ENCODE results near the gene ARHGAP11B.
A peak's percentile ranks its signal among the peaks of the same experiment; 100 is the strongest.
"Not testable (repeated sequence)": the region's sequence is repeated elsewhere in the genome, so short reads cannot be mapped to it uniquely, and the experiment has no call there.

ARHGAP11B gene

GRCh38 chr15:30650012-30650929 lies 24.3 kb downstream of the ARHGAP11B start:
- no peak for DNase-seq
- H3K27ac ChIP-seq = no peak overlapping the region
- no peaks in the 10 kb centered on the region for H3K27me3 ChIP-seq
- no peak for TF ChIP-seq EP300 (IDR thresholded peaks at IDR 0.05)
- no peak for TF ChIP-seq CTCF (IDR thresholded peaks at IDR 0.05)
- no peak for TF ChIP-seq POLR2AphosphoS5 (IDR thresholded peaks at IDR 0.05)
- intact Hi-C loops (cut with DNase I; ENCODE audit: low total_unique reads) = no loop called here
- no peaks in the 10 kb centered on the region for H3K4me1 ChIP-seq
- no peaks in the 10 kb centered on the region for H3K36me3 ChIP-seq
- WGBS, 5 donors = 84 to 91% (median 89%) methylated on average over 5 of the region's 5 CpGs
- H3K4me3 ChIP-seq = no peak overlapping the region
- H3K9me3 ChIP-seq = no peaks in the 10 kb centered on the region

DNA sequence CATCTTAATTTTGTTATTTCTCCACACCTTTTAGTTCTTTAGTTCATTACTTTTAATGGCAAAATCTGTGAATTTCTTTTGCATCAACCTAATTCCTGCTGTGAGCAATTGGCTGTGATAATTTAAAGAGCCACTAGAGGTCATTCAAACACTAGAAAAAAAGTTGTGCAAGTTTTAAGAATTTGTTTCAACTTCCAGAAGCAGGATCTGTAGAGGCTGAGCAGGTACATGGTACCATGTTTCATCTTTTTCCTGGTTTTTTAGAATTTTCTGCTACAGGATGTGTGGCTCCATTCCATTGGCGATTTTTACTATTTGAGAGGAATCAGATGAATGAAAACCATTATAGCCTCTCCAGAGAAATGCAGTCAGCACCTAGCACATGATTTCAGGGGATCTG lies 35.2 kb downstream of the ARHGAP11B start:
- WGBS, 5 donors = 33 to 95% (median 77%) methylated on average over 1 of the region's 1 CpG
- DNase-seq = peak in 1 of 2 donors; percentile 39
- H3K27me3 ChIP-seq; H3K4me1 ChIP-seq; H3K9me3 ChIP-seq; H3K27ac ChIP-seq; intact Hi-C loops (cut with DNase I; ENCODE audit: low total_unique reads); H3K36me3 ChIP-seq; H3K4me3 ChIP-seq: not testable (repeated sequence)
- peak in 3 of 7 experiments; percentile 33 to 51 (median 36) for TF ChIP-seq CTCF (IDR thresholded peaks at IDR 0.05)

- H3K27me3 ChIP-seq; H3K36me3 ChIP-seq; H3K4me1 ChIP-seq; H3K4me3 ChIP-seq; intact Hi-C loops (cut with DNase I; ENCODE audit: low total_unique reads); H3K27ac ChIP-seq; DNase-seq; H3K9me3 ChIP-seq: not testable (repeated sequence)
- 72 to 84% (median 81%) methylated on average over 4 of the region's 4 CpGs for WGBS, 5 donors
These were observed 43.7 kb downstream of the ARHGAP11B start for GRCh38 chr15:30669621-30670020.

DNA sequence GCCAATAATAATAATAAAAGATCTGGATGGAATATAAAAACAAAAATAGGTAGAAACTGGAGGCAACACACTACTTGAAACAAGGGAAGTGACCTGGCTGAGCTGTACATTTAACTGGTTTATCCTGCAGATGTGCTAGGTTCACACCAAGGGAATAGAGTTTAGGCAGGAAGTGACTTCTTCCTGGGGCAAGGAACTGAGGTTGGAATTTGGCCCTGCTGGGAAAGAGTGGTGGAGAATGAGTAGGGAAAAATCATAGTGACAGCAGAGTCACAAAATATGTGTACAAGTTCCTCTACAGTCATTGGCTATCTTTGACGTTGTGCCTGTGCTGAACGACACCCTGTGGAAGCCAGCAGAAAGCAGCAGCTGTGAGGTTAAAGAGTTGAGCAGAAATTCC lies 44.1 kb downstream of the ARHGAP11B start:
- H3K9me3 ChIP-seq = no peaks in the 10 kb centered on the region
- H3K27me3 ChIP-seq = no peaks in the 10 kb centered on the region
- H3K27ac ChIP-seq = no peak overlapping the region
- no peaks in the 10 kb centered on the region for H3K36me3 ChIP-seq
- no peaks in the 10 kb centered on the region for H3K4me1 ChIP-seq
- intact Hi-C loops (cut with DNase I; ENCODE audit: low total_unique reads) = no loop called here
- DNase-seq = no peak
- no peak overlapping the region for H3K4me3 ChIP-seq
- 58 to 77% (median 62%) methylated on average over 2 of the region's 2 CpGs for WGBS, 5 donors
- TF ChIP-seq CTCF (IDR thresholded peaks at IDR 0.05) (no peak), POLR2A (IDR thresholded peaks at IDR 0.05) (no peak), POLR2AphosphoS5 (IDR thresholded peaks at IDR 0.05) (no peak), EP300 (IDR thresholded peaks at IDR 0.05) (no peak)

DNA sequence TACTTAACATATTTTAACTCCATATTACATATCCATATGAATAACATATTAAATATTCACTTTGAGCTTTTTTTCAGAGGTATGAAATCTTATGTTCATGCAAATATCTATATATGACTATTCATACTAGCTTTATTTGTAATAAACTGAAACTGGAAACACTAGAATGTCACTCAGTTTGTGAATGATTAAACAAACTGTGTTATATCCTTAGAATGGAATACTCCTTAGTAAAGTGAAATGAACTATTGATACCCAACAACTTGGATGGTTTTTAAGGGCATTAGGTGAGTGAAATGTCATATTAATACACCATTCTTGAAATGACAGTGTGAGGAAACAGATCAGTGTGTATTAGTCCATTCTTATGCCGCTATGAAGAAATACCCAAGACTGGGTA lies 45.4 kb downstream of the ARHGAP11B start:
- no peaks in the 10 kb centered on the region for H3K36me3 ChIP-seq
- no peak overlapping the region for H3K4me3 ChIP-seq
- DNase-seq = no peak
- TF ChIP-seq CTCF (IDR thresholded peaks at IDR 0.05) = no peak
- TF ChIP-seq POLR2A (IDR thresholded peaks at IDR 0.05) = no peak
- TF ChIP-seq POLR2AphosphoS5 (IDR thresholded peaks at IDR 0.05) = no peak
- no peak for TF ChIP-seq EP300 (IDR thresholded peaks at IDR 0.05)
- no peak overlapping the region for H3K27ac ChIP-seq
- no peaks in the 10 kb centered on the region for H3K27me3 ChIP-seq
- intact Hi-C loops (cut with DNase I; ENCODE audit: low total_unique reads) = no loop called here
- no peaks in the 10 kb centered on the region for H3K9me3 ChIP-seq
- H3K4me1 ChIP-seq = no peaks in the 10 kb centered on the region
- WGBS, 5 donors = 91 to 95% (median 93%) methylated on average over 1 of the region's 1 CpG
